ENCODE data around the gene ZFYVE28.
"Not testable (repeated sequence)": the region's sequence is repeated elsewhere in the genome, so short reads cannot be mapped to it uniquely, and the experiment has no call there.

ZFYVE28 gene

DNA sequence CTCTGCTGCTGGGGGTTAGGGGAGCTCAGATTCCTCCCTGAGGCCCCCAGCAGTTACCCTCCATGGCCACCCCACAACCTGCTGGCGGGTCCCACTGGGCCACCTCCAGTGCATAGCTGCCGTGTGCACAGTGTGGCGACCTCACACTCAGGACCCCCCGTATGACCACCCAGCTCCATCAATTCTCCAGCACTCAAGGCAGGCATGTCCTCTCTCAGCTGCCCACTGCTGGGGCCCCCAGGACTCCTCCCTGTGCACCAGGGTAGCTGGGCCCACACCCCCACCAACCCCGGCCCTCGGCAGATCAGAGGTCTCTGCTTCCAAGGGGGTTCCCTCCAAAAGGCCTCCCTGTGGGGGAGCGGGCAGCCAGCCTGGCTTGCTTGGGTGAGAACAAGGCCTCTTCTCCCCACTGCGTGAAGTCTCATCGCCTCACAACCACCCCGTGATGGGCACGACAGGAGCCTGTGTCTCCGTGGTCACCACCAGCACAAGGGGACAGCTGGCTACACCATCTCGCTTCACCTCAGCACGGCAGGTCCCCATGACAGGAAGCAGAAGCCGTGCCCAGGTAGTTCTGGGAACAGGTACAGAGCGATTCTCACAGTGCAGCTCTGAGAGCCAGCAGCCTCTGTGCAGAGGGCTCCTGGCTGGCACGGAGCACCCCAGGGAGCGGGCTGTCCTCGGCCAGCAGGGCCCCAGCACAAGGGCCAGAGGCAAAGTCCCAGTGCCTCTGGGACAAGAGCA, 171.9 kb downstream of the ZFYVE28 start:
- DNase-seq, result no peak

DNA sequence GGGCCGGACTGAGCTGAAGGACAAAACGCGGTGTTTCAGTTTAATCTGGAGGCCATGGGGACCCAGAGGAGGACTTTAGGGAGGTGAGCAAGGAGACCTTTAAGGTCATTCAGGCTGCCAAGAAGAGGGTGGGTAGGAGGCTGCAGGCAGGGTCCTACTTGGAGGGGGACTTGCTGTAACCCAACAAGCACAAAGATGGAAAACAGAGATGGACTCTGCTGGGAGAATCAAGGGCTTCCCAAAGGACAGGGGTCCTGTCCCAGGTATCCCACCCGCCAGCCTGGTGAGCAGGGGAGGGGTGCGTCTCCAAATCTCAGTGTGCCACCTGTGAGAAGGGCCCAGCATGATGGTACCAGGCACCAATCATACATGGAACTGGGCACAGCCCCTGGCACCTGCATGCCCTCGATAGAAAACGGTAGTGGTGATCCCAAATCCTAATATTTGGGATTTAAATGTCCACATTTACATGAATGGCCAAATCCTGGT, 172.6 kb downstream of the ZFYVE28 start:
- no peak for DNase-seq

DNA sequence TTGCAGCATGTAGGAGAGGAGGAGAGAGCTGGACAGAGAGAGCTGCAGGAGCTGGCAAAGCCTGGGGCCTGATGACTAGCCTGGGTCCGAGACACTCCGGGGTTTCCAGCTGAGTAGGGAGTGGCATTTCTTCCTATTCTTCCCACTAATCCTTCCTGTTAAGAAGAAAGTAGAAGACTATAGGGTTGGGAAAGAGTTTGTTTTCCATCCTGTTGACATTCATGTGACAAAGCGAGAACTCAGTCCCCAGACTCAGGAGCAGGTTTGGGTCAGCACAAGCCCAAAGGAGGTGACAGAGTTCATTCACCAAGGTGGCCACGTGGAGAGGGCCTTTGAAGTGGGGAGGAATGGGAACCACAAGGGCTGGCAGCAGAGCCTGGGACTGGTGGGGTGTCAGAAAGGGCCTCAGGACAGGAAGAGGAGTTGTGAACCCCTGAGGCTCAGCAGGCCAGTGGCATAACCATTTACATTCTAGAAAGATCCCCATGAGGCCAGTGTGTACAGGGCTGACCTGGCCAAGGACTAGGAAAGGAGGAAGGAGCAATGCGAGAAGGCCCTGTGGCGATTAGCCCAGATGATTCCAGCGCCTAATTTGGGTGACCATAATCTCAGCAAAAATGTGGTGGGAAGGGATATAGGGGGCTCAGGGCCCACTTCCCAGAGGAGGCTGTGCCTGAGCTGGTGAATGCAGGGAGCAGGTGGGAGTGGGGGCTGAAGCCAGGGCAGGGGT, 173.2 kb downstream of the ZFYVE28 start:
- no peak for DNase-seq

DNA sequence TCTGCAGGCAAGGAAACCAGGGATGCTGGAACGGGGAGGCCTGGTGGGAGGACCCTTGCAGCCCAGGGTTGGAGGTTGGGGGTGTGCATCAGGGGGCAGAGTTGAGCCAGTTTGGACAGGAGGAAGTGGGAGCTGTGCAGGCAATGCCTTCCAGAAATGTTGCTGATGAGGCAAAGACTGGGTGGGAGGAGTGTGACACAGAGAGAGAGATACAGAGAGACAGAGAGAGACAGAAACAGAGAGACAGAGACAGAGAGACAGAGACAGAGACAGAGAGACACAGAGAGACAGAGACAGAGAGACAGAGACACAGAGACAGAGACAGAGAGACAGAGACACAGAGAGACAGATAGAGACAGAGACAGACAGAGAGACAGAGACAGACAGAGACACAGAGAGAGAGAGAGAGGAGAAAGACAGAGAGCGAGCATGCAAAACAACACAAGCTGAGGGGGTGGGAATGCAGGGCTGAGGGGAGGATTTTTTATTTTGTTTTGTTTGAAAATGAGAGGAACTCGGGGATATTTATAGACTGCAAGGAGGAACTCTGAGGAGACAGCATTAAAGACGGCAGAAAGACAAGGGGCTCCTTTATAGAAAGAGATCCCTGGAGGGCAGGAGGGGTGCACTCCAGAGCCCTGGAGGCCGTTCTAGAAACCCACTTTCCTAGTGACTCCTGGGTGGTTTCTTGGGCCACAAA, 174.6 kb downstream of the ZFYVE28 start:
- DNase-seq, result no peak

DNA sequence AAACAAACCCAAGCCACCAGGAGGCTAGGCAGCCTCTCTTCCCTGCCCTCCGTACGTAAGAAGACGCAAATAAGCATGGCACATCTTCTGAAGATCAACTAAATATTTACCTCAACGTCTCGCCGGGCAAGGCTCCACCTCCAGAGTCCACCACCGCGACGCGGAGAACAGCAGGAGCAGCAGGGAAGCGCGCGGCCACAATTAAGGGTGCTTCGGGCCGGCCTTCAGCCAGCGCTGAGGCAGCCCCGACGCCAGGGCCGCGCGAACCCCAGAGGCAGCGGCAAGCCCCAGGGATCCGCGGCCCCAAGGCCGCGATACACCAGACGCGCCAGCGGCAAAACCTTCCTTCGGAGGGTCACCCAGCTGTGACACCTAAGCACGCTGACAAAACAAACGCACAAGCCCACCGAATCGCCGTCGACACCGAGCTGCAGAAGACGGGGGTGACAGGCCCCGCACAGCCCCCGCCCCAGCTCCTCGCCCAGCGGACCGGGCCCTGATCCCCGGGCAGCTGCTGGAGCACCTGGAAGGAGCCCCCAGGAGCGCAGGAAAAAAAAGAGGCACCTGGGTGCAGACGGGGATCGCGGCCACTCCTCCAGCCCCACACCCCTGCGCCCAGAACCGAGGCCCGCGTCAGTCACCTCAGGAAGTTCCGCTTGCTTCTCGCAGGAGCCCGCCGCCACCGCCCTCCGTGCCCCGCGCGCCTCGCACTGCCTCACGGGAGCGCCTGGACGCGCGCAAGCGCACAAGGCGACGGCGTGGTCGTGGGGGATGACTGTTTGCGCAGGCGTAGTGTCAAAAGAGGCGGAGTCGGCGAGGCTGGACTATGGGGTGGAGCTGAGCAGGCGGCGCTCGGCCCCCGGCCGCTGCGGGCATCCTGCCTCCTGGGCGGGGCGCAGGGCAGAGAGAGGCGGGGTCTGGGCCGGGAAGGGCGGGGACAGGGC, 176.8 kb downstream of the ZFYVE28 start, which contains the start of the genes HAUS3 and POLN:
Gene HAUS3 (minus strand): TSS at position 712 of the 944 bp plus-strand sequence. CDS start 1,175 bp downstream, outside the sequence.
Gene POLN (minus strand): TSS at position 712 of the 944 bp plus-strand sequence. CDS start 12,890 bp downstream, outside the sequence.
- peak; percentile 96 for DNase-seq

DNA sequence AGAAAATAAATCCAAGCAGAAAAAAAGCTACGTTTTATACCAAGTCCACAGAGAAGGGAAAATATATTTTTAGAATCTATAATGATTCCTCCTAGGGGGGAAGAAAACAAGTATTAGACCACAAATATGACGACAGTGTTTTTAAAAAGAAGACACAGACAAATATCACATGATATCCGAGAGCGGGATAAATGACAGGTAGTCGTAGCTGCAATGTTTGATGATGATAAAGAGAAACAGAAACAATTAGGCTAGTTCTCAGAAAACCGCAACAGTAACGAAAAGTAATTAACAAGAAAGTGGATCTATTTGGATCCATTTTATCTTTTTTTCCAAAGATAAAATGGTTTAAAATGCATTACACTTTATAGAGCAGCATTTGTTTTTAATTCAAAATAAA, 177.4 kb downstream of the ZFYVE28 start:
- DNase-seq, result no peak

DNA sequence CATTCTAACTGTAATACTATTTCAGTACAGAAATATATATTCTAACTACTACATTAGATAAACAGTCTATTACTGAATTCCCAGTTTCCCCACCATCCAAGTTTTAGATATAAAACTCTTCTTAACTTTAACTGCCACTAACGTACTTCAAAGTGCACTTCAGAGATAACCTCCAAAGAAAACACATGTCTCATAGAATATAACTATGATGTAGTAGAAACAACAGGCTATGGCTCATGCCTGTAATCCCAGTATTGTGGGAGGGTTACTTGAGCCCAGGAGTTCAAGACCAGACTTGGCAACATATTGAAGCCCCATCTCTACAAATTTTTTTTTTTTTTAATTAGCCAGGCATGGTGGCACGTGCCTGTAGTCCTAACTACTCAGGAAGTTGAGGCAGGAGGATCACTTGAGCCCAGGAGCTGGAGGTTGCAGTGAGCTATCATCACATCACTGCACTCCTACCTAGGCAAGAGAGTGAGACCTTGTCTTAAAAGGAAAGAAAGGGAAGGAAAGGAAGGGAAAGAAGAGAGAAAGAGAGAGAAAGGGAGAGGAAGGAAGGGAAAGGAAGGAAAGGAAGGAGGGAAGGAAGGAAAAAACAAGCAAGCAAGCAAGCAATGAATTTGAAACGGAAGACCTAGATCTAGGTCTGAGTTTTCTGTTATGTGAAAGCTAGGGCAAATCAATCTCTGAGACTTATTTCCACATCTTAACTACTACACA, 181.3 kb downstream of the ZFYVE28 start:
- DNase-seq, result no peak

DNA sequence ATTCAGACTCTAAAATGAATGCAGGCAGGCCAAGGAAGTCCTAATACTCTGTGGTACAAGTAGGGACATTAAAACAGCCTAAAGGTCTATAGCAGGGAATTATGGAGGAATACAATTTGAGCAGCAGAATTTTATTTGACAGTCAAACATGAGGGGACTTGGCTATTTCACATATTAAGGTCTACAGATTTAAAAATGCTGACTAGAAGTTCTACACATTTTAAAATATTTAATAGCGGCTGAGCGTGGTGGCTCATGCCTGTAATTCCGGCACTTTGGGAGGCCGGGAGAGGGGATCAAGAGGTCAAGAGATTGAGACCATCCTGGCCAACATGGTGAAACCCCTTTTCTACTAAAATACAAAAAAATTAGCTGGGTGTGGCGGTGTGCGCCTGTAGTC, 187.4 kb downstream of the ZFYVE28 start:
- no peak for DNase-seq

DNA sequence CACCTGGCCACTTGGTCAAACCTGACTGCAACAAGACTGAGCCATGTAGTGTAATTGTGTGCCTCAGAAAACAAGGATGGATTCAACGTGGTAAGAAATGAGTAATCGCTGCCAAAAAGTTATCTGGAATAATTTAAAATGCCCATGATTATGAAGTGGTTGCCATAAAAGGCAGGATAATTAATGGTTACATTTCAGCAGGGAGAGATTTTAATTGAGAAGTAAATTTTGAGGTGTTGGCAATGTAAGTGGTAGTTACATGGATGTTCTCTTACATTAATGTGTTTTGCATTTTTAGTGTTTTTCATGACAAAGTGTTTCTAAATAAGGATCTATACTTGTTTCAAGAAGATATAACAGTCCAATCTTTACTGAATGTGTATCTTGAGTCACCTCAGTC, 192.2 kb downstream of the ZFYVE28 start:
- DNase-seq, result peak; percentile 39

DNA sequence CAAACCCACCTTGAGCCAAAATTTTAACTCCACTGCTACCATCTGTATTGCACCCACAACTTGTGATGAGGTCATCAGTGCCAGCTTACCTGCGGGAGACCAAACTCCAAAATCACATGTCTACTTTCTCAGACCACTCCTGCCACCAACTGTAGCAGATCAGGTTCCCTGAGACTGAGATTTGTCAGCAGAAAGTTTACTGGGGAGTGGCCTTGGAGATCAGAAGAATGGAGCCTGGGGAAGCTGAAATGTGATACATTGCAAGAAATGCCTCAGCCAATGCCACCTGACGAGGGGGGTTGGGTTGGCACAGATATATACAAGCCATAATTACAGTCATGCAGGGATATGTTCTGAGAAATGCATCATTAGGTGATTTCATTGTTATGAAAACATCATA, 195.6 kb downstream of the ZFYVE28 start:
- peak; percentile 7 for DNase-seq

DNA sequence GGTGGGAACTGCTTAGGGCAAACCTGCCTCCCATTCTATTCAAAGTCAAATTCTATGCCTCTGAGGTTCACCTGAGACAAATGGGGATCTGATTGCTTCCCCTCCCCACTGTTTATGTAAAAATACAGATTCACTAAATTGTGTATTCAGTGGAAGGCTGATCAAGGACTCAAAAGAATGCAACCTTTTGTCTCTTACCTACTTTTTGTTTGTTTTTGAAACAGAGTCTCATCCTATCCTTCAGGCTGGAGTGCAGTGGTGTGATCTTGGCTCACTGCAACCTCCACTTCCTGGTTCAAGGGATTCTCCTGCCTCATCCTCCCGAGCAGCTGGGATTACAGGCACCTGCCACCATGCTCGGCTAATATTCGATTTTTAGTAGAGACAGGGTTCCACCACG, 197.1 kb downstream of the ZFYVE28 start:
- not testable (repeated sequence) for DNase-seq

DNA sequence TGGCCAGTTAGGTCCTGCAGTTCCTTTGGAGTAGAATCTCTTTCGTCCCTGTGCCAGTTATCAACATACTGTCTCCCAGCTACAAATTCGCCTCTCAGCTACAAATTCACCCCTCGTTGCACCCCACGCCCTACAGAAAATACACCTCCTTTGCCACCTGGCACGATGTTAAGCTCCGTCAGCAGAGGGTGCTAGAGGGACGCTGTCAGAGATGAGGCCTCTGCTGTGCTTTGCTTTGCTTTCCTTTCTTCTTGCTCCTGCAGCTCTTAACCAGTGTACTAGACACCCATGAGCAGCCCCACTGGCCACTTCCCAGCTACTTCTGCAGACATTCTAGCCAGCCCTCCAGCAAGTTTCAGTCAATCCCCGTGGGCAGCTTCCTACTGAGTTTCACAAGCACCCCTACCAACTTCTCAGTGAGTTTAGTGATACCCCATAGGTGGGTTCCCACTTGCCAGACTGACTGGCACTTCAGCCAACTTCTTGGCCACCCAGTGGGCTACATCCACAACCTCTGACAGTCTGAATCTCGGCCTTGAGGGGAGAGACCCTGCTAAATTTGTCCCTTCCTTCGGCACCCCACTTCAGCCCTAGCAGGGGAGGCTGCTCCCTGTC, 198.3 kb downstream of the ZFYVE28 start:
- DNase-seq, result peak; percentile 70

Measured in COR-L47 (cell line).